A673 (cell line): ENCODE measurements around the gene SORL1. TPM values are rescaled to one million over a fixed set of nuclear protein-coding genes. Genes with fewer than 3 reads are reported as not detected.

Source experiments
- BruUV-seq: library from RNA; stranded (reverse); fragments of 400-500 nt; replicated peaks from 2 replicates; lab custom pipeline; 2021; lab: Mats Ljungman, UMichigan
- CTCF ChIA-PET: fragments of 300-600 bp; sonication (Branson Sonifier 250); formaldehyde crosslinking; loops from one replicate; lab custom pipeline; 2022; ENCODE audit warnings: antibody characterized with exemption; lab: Charles Lee
- POLR2A ChIA-PET: fragments of 300-600 bp; sonication (Branson Sonifier 250); formaldehyde crosslinking; loops from one replicate; lab custom pipeline; 2022; ENCODE audit warnings: antibody characterized with exemption; ENCODE audit not compliant: low non-redundant PET; lab: Charles Lee
- DNase-seq: peaks from one replicate; pipeline ENCODE4 v3.0.0-alpha.2; 2015; ENCODE audit warnings: low spot score
- H3K27ac ChIP-seq: fragments of 200-600 bp; sonication (generic); 2 replicates; pipeline ENCODE4 v1.5.1; 2016; ENCODE audit warnings: mixed run types, low read depth, mild to moderate bottlenecking, mixed read lengths, antibody characterized with exemption, low read length; ENCODE audit not compliant: poor library complexity, severe bottlenecking
- H3K27me3 ChIP-seq: fragments of 200-600 bp; sonication (generic); replicated peaks from 2 replicates; pipeline ENCODE4 v1.6.1; 2017; ENCODE audit warnings: mixed run types, low read depth, mild to moderate bottlenecking, mixed read lengths, antibody characterized with exemption, low read length; ENCODE audit not compliant: insufficient read depth, poor library complexity
- H3K36me3 ChIP-seq: fragments of 200-600 bp; sonication (generic); 2 replicates; pipeline ENCODE4 v1.6.1; 2016; ENCODE audit warnings: mixed run types, mild to moderate bottlenecking, mixed read lengths, antibody characterized with exemption, low read length; ENCODE audit not compliant: insufficient read depth, poor library complexity, severe bottlenecking
- H3K4me1 ChIP-seq: fragments of 200-600 bp; sonication (generic); 2 replicates; pipeline ENCODE4 v1.6.1; 2017; ENCODE audit warnings: mixed run types, mild to moderate bottlenecking, mixed read lengths, antibody characterized with exemption, low read length; ENCODE audit not compliant: insufficient read depth, poor library complexity, severe bottlenecking
- H3K4me3 ChIP-seq: fragments of 200-600 bp; sonication (generic); 2 replicates; pipeline ENCODE4 v1.5.1; 2016; ENCODE audit warnings: low read depth, mixed run types, mild to moderate bottlenecking, mixed read lengths, low read length; ENCODE audit not compliant: poor library complexity, severe bottlenecking
- H3K9me3 ChIP-seq: fragments of 200-600 bp; sonication (generic); 2 replicates; pipeline ENCODE4 v1.6.1; 2016; ENCODE audit warnings: mixed run types, low read depth, mild to moderate bottlenecking, mixed read lengths, antibody characterized with exemption, low read length; ENCODE audit not compliant: poor library complexity, severe bottlenecking
- CTCF ChIP-seq: fragments of 300-800, 200-600 bp; sonication (generic); conservative IDR thresholded peaks from 2 replicates; pipeline ENCODE4 v1.5.1; 2017; ENCODE audit warnings: low read depth, mild to moderate bottlenecking, antibody characterized with exemption, low read length, moderate library complexity, mixed read lengths
- EZH2 ChIP-seq: fragments of 200-600 bp; sonication (generic); IDR thresholded peaks from 2 replicates; pipeline ENCODE4 v1.6.1; 2017; ENCODE audit warnings: borderline replicate concordance, low read depth, mild to moderate bottlenecking, mixed read lengths, antibody characterized with exemption, low read length; ENCODE audit not compliant: poor library complexity, severe bottlenecking
- intact Hi-C: fragments of 100-400 bp; cut with micrococcal nuclease; formaldehyde crosslinking; loops from one replicate; pipeline ENCODE4 v1.10.0; 2022; ENCODE audit not compliant: unreplicated experiment
- total RNA-seq: library from RNA; stranded (reverse); gene quantifications from 2 replicates; pipeline ENCODE4 v1.2.3, GENCODE V29; 2021

Gene SORL1
- total RNA-seq, 1 experiment from 2014 or later, result 0.95 TPM

GRCh38 chr11:121581607-121582006, 129.5 kb downstream of the SORL1 start:
- Histone ChIP-seq H3K36me3 (no peaks in the 10 kb centered on the region), H3K27ac (no peak overlapping the region), H3K4me1 (no peaks in the 10 kb centered on the region), H3K27me3 (peaks cover 23% of the 10 kb centered on the region), H3K9me3 (peaks cover 8% of the 10 kb centered on the region), H3K4me3 (no peak overlapping the region)
- TF ChIP-seq EZH2 (no peak), CTCF (no peak)
- no TSS peak for BruUV-seq
- CTCF ChIA-PET, result interaction anchor here (0.9 kb wide), 1 partner anchor 10 kb away, joined by 3 read pairs; no protein-coding TSS in a partner anchor
- POLR2A ChIA-PET, result interaction anchor here (0.6 kb wide), 1 partner anchor 154 kb away, joined by 4 read pairs; no protein-coding TSS in a partner anchor
- no peak for DNase-seq
- intact Hi-C loops, result no loop called here

- ChIA-PET POLR2A (no interaction called here), CTCF (interaction anchor here (0.7 to 0.9 kb wide), 2 partner anchors 9 to 265 kb away, joined by 3 read pairs; no protein-coding TSS in a partner anchor)
- intact Hi-C loops, result no loop called here
- no TSS peak for BruUV-seq
- Histone ChIP-seq H3K27me3 (peaks cover 16% of the 10 kb centered on the region), H3K4me3 (no peak overlapping the region), H3K4me1 (no peaks in the 10 kb centered on the region), H3K36me3 (no peaks in the 10 kb centered on the region), H3K27ac (no peak overlapping the region), H3K9me3 (peaks cover 8% of the 10 kb centered on the region)
- DNase-seq, result no peak
- TF ChIP-seq CTCF (no peak), EZH2 (no peak)
These were observed 130.2 kb downstream of the SORL1 start for GRCh38 chr11:121582296-121582695.

GRCh38 chr11:121583825-121584224, 131.7 kb downstream of the SORL1 start:
- CTCF ChIA-PET, result no interaction called here
- H3K36me3 ChIP-seq, result no peaks in the 10 kb centered on the region

More at GRCh38 chr11:121583825-121584224, 131.7 kb downstream of the SORL1 start:
- Histone ChIP-seq H3K4me3 (no peak overlapping the region), H3K27me3 (peaks cover 6% of the 10 kb centered on the region), H3K9me3 (peaks cover 8% of the 10 kb centered on the region), H3K4me1 (no peaks in the 10 kb centered on the region), H3K27ac (no peak overlapping the region)
- no TSS peak for BruUV-seq
- intact Hi-C loops, result no loop called here
- POLR2A ChIA-PET, result no interaction called here
- DNase-seq, result no peak
- TF ChIP-seq CTCF (no peak), EZH2 (no peak)
